ENCODE results near the gene BRD3.

DNA sequence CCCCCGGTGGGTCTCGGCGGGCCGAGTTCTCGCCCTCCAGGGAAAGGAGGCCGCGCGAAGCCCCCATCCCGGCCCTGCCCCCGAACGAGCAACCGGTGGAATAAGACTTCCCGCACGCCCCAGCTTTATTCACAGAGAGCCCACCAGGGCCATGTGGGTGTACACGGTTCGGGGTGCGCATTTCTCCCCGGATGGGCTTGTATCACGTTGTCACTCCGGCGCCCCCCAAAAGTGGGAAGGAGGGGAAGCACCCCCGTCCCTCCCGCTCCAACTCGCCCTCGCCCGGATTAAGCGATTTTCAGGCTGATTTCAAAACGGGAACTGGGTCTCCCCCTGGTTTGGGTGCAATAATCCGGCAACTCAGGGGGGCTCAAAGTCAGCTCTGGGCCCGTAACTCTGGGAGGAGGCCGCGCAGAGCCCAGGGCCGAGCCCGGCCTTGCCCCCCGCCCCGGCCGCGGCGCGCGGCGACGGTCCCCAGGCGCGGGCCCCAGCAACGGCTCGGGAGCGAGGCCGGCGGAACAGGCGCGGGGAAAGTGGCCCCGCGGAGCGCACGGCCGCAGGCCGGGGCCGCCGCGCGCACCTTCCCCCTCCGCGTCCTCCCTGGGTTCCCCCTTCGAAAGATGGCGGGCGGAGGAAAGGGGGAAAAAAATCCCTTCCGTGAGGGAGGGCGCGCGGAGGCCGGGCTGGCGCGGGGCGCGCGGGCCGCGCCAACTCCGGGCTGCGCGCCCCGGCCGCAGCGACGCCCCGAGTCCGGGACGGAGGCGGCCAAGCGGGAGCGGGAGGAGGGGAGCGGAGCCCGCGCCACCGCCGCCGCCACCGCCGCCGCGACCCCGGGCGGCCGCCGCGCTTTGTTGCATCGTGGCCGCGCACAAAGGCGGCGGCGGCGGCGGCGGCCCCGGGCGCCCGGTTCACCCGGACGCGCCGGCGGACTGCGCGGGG lies 644 bp downstream of the BRD3 start:
- TF ChIP-seq, protein P1, sequence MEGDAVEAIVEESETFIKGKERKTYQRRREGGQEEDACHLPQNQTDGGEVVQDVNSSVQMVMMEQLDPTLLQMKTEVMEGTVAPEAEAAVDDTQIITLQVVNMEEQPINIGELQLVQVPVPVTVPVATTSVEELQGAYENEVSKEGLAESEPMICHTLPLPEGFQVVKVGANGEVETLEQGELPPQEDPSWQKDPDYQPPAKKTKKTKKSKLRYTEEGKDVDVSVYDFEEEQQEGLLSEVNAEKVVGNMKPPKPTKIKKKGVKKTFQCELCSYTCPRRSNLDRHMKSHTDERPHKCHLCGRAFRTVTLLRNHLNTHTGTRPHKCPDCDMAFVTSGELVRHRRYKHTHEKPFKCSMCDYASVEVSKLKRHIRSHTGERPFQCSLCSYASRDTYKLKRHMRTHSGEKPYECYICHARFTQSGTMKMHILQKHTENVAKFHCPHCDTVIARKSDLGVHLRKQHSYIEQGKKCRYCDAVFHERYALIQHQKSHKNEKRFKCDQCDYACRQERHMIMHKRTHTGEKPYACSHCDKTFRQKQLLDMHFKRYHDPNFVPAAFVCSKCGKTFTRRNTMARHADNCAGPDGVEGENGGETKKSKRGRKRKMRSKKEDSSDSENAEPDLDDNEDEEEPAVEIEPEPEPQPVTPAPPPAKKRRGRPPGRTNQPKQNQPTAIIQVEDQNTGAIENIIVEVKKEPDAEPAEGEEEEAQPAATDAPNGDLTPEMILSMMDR (IDR thresholded peaks at IDR 0.05; ENCODE audit: low read depth, low read length) = no peak
- no peak for TF ChIP-seq EZH2phosphoT487 (IDR thresholded peaks at IDR 0.05; ENCODE audit: low read depth)
